ENCODE results near the gene TEPSIN.

GRCh38 chr17:81196505-81197408, 42.1 kb downstream of the TEPSIN start:
- TF ChIP-seq CTCF (IDR thresholded peaks at IDR 0.05; ENCODE audit: insufficient read depth, low read length) (no peak), SPI1 (IDR thresholded peaks at IDR 0.05; ENCODE audit: borderline replicate concordance, low read depth) (no peak), POLR2AphosphoS5 (IDR thresholded peaks at IDR 0.05; ENCODE audit: low read depth) (no peak), GABPA (IDR thresholded peaks at IDR 0.05; ENCODE audit: low read depth) (no peak)
